Renal pelvis (tissue), 4 donors: ENCODE data around the gene STXBP3. TPM values are rescaled to one million over a fixed set of nuclear protein-coding genes. Genes with fewer than 3 reads are reported as not detected.

Experiments
- DNase-seq: peaks from one replicate; pipeline ENCODE4 v3.0.0-alpha.2; 2013
- polyA plus RNA-seq, 3 donors: library from polyadenylated mRNA; unstranded; fragments of 120-200 nt; gene quantifications; one replicate each; pipeline ENCODE4 v1.2.1, GENCODE V29; 2013; ENCODE audit not compliant: insufficient read length in 3 of 3

The STXBP3 gene
- polyA plus RNA-seq, 3 donors = 53.6 to 70.9 (median 69.5) TPM

DNA sequence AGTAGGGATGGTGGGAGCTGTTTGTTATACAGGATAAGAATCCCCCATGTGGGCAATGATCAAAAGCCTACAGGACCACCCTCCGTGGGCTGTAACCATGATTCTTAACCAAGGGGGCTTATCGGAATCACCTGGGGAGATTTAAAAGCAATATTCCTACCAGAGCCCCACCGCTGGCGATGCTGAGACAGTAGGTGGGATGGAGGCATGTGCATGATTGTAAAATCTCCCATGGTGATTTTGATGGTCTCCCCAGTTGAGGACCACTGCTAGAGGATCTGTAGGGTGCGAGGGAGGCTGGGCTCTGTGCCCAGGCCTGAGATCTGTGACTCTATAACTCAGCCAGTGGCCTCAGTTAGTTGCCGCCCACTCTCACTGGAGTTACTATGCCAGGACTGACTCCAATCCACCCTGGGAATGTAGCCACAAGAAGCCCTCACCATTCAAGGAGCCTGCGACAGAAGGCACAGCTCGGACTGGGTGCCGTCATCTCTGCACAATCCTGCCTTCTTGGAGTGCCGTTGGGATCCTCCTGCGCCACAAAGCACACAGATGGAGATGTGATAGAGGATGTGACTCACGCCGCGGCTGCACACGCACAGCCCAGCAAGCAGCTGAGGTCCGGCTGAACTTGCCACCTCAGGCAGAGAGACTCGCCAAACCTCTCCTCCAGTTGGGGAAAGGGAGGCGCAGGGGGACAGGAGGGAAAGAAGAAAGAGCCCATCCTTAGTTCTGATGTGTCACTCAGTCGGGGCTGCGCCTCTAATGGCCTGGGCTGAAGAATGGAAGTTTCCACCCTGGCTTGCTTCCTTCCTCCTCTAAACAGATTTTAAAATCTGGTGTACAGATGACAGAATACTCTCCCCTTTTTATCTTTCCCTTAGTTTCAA, 83.9 kb downstream of the STXBP3 start:
- no peak for DNase-seq

DNA sequence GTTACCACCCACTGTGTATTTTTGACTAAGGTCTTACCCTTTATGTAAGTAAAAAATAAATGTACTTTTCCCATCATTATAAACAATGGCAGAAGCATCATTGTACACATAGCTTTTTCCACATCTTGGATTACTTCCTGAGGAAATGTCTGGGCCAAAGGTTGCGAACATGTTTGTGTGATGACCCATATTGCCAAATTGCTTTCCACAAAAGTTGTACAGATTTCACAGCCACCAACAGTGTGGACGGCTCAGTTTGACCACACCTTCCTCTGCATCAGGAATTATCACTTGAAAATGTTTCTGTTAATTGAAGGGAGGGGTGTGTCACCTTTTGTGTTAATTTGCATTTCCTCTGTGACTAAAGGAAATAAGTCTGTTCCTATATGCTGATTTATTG, 84.8 kb downstream of the STXBP3 start:
- no peak for DNase-seq

DNA sequence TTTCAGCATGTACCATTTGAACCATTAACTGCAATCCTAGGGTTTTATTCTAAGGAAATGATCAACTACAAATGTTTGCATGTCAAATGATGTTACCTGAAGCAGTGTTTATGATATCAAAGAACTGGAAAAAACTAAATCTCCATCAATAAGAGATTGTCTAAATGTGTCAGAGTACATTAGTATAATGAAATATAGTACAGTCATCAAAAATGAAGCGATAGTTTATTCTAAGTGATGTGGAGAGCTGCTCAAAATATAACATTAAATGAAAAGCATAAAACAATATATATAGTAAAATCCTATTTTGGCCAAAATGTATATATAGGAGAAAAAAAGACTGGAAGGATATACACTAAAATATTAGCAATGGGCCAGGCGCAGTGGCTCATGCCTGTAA, 86.5 kb downstream of the STXBP3 start:
- DNase-seq = no peak

DNA sequence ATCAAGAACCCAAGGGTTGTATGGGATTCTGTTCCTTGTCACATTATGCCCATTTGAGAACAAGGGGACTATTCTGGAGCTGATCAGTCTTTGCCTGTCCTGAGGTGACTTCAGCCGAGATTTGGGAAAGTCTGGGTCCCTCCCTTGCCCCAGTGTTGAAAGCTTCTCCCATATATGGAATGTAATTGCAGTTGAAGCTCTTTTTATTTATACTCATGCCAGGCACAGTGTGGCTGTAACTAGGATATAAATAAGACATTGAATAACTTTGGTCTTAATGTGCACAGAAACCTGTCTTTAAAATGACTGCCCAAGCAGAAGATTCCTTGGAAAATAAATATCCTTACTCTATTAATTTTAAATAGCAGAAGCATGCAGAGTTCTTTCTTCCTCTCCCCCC, 95.2 kb downstream of the STXBP3 start:
- DNase-seq = no peak

DNA sequence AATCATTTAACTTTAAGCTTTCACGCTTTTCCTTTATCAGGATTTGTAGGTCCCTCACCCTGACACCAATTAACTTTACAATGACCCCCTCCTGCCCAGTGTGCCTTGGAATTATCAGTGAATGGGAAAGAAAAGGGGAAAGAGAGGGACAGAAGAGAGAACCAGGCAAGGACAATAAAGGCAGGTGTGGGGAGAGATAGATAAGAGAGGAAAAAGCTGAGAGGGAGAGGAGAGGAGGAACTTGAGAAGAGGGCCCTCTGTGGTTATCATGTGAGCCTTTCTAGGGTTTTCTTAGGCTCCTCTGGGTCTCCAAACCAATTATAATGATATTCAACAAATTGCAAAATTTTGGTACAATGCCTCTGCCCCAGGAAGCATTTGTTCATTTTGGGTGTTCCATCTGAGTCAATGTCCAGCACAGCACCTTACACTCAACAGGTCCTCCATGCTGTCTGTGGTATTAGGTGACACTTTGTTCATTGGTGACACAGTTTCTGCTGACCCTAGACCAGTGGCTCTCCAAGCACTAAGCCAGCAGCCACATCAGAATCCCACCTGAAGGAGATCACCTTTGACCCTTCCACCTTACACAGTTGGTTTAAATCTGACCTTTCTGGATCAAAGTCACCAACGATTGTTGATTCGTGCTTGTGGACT, 96.2 kb downstream of the STXBP3 start:
- DNase-seq = no peak

DNA sequence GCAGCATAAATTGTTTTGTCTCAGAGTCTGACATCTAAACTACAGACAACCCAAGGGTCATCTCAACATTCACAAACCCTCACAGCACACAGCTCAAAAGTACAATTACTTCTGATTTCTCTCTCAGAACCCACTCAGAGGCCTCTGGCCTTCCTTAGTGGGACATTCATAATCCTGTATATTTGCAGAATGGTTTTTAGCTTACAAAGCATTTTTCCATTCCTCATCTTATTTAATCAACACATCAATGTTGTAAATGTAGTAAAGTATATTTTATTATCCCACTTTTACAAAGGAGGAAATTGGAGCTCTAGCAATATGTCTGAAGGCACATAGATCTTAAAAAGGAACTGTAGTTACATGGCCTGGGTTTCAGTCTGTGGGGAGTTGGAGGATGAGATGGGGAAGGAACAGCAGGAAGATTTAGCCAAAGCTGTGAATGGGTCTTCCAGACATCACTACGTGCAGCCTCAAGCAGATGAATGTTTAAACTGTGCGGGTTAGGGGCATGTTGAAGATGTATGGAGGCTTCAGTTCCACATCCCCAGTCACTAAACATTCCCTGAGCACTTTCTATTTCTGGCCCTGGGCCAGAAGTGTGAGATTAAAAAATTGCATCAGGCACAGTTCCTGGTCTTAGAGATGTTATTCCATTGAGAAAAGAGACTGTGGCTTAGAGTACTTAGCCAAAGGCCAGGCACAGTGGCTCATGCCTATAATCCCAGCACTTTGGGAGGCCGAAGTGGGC, 97.1 kb downstream of the STXBP3 start:
- DNase-seq = no peak

DNA sequence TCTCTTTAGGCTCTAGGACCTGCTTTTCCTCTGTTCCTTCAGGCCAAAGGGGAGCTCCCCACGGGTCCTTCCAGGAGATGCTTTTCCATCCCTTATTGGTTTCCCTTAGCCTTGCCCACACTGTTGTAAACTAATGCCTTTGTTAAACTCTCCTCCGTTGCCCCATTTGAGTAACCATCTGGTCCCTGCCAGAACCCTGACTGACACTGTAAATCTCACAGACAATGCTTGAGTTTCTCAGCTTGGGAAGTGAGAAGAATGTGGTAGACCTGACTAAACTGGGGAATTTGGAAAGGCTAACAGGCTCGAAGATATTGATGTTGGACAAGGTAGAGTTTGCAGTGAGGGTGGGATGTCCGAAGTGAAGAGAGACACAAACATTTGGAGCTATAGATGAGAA, 99.0 kb downstream of the STXBP3 start:
- no peak for DNase-seq

DNA sequence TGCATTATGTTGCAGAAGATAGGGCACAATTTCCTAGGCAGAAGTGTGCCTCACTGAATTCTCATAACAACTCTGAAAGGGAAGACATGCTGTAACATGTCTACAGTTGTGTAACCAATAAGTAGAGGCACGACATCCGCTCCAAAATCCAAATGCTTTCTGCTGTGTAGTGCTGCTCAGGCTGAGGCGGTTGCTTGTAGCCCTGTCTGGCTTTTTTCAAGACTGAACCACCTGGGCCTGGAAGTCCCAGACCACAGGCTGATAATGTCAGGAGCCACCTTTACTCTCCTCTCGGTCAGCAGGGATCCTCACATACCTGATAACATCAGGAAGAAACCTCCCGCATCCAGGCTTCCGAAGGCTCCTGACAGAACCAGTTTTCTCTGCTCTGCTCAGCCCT, 99.5 kb downstream of the STXBP3 start:
- DNase-seq = no peak

DNA sequence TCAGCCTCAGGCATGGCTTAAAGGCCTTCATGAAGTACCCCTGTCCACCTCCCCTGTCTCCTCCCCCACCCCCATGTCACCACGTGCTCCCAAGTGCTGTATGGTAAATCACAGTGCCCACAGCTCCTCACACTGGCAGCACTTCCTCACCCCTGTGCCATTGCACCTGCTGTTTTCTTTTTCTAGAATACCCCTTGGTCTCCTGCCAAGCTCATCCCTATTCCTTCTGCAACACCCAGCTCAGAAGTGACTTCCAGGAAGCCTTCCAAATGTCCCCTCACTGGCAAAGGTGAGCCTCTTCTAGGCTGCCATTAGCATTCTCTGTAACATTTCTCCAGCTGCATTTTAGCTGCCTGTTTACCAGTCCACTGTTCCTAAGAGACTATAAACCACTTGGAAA, 101.0 kb downstream of the STXBP3 start:
- DNase-seq = no peak

DNA sequence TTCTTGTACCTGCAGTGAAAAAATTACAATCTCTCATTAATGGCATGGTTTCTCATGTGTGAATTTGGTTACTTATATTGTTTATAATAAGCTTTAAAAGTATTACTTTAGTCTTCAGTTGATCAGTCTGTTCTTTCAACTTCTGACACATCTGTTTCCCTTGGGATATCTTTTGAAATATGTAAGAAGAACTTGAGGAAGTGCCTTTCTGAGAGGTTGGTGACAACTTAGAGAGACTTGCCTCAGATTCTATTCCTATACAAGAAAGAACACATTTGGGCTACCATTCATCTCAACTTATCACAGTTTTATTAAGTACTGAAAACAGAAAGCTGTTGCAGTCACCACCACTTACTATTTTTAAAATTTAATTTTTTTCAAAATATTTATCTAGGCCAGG, 102.3 kb downstream of the STXBP3 start:
- no peak for DNase-seq

DNA sequence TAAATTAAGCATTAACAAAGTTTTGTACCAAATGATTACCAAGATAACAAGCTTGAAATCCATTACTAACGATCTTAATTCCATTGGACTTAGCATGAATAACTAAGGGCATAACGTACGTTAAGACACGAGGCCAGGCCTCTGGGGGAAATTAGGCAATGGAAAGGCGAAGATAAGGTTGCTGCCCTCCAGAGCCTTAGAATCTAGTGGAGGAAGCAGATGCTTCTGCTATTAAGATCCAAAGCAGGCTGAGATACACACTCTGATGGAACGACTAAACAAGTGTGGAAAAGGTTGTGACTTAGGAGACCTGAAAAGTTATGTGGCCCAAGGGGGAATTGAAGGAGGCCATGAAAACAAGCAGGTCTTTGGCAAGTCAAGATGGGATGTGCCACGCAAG, 104.5 kb downstream of the STXBP3 start:
- no peak for DNase-seq

DNA sequence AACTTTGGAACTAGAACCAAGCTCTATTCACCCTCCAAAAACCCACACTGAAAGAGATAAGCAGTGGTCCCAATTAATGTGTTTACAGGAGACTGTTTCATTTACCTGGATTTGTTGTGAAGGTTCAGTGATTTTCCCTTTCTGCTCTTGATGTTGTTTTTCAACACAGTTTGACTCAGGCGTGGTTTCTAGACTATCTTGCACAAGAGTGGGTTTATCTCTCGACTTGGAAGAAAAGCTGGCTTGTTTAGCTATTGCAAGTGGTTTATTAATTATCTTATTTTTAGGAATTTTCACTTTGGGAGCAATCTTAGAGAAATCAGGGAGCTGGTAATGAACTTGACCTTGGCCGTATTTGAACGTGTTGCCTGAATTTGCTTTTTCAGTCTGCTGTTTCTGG, 105.1 kb downstream of the STXBP3 start:
- DNase-seq = no peak

DNA sequence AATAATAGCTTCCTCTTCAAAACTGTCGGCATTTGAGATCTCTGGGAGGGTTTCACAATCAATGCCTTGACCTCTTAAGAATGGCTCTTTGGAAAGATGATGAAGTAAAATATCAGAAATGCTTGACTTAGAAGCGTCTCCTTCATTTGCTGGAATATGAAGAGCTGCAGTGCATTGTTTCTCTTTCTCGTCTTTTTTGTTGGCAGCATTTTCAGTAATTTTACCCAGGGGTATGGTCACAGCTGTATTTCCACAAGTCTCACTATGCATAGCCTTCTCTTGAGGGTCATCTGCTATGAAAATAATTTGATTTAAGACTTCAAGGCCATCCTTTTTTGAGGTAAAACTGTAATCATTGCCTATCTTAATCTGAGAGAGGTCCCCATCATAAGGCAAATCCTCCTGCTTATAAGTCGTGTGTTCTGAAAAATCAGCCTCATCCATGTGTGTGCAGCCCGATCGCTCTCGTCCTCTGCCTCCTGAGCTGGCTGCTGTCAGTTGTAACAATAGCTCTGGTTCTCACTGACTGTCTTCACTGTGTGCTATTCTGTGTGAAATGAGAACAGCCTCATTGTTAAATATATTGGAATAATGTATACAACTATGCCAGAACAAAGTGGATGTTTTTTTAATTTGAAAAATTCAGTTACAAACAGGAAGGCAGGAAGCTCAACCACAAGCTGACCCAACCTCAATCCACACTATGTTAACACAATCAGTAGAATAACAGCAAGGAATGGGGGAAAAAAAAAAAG, 105.9 kb downstream of the STXBP3 start:
- DNase-seq = no peak

DNA sequence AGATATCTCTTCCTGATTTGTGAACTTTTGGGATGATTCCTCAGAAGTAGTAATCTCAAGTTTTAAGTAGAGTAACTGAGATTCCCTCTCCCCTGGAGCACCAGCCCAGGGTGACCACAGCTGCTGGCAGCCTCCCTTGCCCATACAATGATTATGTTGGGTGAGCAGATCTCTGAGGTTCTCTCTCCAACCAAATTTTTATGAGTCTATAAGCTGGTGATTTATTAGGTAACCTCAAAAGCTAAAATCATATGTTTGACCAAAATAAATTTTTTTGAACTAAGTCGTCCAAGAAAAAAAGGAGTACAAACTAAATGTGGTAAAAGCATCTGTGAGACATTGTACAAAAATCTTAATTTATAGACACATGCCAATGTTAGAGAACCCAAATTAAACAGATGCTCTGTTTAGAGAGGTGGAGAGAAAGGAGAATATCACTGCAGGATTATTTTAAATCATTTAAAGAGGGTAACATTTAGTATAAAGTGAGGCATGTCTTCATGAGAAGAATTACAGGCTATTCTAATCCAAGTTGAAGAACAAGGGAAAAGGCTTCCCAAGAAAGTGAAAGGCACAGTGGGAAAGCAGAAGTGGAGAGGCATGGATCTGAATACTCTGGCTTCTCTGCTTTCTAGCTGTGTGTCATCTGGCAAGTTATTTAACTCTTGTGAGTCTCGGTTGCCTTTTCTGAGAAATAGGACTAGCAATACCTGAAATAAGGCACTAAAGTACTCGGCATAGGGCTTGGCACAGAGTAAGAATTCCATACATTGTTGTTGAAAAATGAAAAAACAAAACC, 107.9 kb downstream of the STXBP3 start:
- no peak for DNase-seq

DNA sequence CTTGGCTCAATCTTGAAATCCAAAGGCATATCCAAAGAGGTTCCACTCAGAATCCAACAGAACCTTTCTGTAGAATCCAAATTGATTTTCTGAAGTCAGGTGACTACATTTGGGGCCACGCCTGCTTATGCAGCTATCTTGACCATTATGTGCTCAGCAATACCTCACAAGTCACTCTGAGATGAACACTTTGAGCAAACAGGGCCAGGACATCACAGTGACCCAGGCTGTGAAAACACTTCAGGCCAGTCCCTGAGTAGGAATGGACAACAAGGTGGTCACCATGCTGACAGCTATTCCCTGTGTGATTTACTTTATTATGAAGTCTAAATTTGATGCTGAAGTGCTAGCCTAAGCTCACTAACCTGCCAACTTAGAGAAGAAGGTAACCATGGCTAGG, 110.5 kb downstream of the STXBP3 start, which contains the start of gene AKNAD1:
AKNAD1 (minus strand) TSS at position 101 of the 400 bp plus-strand sequence. CDS start 4,430 bp downstream, outside the sequence.
- no peak for DNase-seq

DNA sequence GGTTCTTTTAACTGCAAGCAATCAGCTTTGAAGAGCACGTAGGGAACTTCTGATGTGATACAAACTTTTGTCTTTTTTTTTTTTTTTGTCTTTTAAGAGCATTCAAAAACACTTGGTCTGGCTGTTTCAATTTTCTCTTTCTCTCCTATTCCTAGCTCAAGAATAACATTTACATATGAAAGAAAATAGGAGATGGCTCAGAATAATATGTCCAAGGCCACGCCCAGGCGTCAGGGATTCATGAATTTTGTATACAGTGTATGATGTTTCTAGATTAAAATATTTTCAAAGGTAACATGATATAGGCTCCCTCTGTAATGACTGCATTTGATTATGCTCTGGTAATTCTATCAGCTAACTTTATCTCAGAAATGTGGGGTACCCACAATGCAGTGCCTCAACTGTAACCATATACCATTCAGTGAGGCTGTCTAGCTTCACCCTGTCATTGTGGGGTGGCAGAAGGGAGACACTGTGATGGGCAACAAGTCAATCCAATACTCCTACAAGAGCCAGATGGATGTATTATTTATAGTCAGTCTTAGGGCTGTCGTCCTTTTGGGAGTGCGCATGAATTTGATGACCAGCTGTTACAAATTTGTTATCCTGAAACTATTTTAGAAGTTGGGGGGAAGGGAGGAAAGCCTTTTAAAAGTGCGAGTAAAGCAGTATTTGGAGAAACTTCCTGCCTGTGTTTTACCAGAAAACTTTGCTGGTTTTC, 111.9 kb downstream of the STXBP3 start:
- DNase-seq = no peak
